HS-27A (cell line): Measurements from ENCODE around the gene GPR156.
"Not testable (repeated sequence)": the region's sequence is repeated elsewhere in the genome, so short reads cannot be mapped to it uniquely, and the experiment has no call there.

Experiments used
- DNase-seq: peaks from one replicate; pipeline ENCODE4 v3.0.0-alpha.2; 2012; ENCODE audit warnings: low read depth, missing footprints

GPR156 gene

DNA sequence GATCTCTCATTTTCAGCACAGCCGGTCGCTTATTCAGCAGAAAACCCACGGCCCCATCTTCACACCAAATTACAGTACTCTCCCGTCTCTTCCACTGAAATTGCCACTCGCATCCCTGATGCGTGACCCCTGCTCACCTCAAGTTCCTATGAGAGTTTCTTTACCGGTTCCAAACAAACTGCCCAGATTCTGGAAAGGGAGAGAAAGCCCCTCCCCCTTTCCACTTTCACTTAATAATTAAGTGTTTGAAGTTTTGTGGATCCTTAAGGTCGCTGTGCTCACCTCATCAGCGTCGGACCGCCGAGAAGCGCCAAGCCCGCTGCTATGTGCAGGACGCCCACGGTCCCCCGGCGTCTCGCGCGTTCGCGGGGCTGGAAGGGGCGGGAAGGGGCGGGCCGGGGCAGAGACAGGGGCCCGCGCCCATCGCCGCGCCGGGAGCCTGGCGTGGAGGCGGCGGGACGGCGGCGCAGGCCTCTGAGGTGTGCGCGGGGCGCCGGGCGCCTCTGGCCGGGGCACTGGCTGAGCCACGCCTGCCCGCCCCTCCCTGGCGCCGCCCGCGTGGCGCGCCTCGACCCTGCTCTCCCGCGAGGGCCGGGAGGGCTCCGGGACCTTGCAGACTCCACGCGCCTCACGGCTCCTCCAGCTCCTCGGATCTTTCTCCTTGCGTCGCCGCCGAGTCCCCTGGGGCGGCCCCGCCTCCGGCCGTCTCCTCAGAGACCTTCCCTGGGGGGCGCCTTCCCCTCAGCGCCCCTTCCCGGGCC is at the start of gene GPR156:
TSS of gene GPR156 (minus strand) at position 476 of the 761 bp plus-strand sequence. CDS start 41,124 bp downstream, outside the sequence.
- DNase-seq, result no peak

DNA sequence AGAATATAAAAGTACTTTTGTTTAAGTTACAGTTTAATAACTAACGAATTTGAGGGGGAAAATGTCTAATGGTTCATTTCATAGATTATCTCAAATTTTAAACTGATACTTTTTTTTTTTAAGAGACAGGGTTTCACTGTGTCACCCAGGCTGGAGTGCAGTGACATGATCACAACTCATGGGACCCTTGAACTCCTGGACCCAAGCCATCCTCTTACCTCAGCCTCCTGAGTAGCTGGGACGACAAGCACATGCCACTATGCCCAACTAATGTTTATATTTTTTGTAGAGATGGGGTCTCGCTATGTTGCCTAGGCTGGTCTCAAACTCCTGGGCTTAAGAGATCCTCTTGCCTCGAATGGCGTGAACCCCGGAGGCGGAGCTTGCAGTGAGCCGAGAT is 47.6 kb upstream of the GPR156 start:
- no peak for DNase-seq

DNA sequence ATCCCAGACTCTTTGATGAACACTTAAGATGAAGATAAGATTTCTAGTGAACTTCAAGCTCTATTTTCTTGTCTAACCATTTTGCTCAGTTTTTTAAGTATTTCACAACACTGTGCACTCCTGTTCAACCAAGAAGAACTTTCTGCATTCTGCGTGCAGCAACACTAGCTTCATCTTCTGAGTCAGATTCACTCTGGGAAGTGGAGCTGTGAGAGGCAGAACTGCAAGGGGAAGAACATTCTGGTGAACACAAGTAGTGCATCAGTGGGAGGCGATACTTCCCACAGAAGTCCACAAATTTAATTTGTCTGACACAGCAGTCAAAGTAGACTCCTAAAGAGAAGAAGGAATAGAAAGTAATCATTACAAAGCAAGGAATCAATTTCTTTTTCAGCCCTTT is 46.1 kb upstream of the GPR156 start:
- DNase-seq, result no peak

DNA sequence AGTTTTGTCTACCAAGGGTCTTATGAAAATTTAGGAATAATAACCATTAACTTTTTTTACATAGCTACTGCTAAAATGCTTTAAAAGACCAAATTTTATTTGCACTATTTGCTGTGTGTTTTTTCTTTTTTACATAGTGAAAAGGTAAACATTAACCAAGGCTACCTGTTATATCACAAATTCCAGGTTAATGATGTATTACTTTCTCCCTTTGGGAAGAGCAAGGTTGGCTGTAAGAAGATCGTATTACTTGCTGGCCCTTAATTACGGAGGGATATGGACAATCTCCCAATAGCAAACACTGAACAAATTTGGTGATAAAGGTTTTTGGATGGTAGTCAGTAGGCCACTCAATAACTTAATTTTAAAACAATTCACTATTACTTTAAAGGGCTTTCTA is 41.8 kb upstream of the GPR156 start:
- no peak for DNase-seq

DNA sequence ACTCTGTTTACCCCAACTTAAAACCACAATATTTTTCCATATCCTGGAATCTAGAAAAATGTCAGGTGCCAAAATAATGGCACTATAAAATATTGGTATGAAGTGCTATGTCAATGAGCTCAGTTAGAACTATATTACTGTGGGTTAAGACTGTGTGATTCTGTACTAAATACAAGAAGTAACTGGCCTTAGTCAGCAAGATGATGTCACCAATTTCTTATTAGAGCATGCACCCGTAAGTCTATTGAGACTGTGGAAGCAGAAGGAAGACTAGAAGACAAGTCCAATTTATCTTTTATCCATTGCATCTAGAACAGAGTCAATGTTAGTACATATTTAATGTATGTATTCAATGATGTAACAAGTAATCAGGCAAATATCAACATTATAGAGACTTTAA is 39.2 kb upstream of the GPR156 start:
- DNase-seq, result no peak

DNA sequence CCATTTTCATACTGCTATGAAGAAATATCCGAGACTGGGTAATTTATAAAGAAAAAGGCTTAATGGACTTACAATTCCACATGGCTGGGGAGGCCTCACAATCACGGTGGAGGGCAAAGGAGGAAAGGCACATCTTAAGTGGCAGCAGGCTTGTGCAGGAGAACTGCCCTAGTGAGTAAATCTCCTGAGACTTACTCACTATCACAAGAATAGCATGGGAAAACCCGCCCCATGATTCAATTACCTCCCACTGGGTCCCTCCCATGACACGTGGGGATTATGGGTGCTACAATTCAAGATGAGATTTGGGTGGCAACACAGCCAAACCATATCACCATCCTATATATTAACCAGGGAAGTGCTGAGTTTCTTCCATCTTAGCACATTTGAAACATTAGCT is 38.7 kb upstream of the GPR156 start:
- DNase-seq, result not testable (repeated sequence)

DNA sequence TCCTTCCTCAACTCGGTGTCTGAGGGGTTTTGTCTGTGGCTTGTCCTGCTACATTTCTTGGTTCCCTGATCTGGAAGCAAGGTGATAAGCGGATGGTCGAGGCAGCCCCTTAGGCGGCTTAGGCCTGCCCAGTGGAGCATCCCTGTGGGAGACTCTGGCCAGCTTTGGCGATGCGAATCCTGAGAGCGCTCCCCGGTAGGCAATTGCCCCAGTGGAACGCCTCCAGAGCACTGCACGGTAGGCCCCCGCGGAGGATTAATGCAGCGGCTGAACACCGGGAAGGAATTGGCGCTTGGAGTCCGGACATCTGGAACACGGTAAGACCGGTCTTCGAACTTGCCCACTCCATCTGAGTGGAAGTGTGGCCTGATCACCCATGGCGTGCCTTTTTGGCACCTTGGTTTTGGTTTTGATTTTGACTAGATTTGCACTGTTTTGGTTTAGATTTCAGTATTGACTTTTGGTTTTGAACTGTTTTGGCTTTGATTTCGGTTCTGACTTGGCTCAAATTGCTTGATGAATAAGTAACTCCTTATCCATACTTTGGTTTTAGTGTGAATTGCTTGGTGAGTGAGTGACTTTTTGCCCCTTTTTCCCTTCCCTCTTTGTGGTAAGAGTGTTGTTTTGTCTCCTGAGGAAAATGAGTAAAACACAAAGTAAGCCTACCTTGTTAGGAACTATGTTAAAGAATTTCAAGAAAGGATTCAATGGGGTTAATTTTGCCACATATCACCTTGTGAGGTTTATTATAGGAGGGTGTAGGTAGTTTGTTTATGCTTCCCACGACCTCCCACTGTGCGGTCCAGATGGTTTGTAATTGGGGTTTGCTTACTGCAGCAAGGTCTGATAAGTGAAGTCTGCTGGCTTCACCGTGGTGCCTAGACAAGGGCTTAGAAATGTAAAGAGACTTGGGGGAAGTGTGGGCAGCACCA is 27.1 kb upstream of the GPR156 start:
- DNase-seq, result no peak

DNA sequence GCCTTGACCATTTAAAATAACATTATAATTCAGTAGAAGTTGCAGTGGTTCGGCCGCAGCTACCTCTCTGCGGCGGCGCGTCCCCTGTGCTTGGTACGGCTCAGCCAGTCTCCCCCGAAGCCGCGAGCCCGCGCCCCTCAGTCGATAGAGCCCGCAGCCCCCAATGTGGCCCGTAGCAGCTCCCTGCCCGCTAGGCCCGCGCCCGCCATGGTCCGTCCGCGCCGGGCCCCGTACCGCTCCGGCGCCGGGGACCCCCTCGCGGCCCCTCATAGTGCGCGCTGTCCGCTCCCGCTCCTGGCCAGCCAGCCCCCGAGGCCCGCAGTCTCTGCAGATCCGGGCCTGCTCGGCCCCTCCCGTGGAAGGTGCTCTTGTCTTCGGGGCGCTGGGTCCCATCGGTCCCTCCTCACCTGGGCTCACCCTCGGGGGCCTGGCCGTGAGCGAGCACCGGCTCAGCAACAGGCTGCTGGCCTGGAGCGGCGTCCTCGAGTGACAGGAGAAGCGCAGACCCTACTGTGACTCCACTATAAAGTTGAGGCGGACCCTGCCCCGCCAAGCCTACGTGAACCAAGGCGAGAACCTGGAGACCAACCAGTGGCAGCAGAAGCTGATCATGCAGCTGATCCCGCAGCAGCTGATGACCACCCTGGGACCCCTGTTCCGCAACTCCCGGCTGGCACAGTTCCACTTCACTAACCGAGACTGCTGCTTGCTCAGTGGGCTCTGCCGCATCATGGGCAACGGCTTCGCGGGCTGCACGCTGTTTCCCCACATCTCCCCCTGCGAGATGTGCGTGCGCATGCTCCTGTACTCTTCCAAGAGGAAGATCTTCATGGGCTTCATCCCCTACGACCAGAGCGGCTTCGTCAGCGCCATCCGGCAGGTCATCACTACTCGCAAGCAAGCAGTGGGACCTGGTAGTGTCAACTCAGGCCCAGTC is 21.8 kb upstream of the GPR156 start:
- DNase-seq, result no peak

DNA sequence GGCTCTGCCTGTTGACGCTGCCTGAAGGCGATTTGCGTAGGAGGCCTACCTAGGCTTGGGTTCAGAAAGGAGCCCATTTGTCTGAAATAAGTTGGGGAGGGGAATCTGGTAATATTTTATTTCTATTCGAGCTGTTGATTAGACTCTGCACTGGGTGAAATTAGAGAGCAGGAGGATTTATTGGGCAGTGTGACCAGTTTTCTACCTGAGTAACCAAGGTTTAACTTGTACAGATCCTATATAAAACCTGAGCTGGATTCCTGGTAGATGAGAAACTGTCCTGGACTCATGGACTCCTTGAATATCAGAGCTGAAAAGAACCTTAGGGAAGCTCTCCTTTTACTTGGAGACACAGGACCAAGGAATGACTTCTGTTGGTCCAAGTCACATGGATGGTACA is 19.6 kb upstream of the GPR156 start:
- no peak for DNase-seq

DNA sequence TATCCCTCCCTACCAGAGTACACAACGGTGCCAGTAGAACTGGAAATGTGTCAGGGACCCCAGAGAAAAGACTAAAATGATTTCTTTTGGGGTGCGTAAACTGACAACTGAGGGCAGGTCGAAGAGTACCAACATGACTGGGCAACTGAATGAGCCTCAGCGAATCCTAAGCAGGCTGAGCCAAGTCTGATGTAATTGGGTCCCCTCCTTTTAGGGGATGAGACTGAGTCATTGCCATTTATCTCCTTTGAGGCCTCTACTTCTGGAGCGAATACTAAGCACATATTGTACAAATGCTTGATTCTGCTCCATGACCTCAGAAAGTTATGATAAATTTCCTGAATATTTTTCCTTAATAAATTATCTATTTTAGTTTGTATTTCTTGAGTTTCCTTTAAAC is 17.3 kb upstream of the GPR156 start:
- no peak for DNase-seq

DNA sequence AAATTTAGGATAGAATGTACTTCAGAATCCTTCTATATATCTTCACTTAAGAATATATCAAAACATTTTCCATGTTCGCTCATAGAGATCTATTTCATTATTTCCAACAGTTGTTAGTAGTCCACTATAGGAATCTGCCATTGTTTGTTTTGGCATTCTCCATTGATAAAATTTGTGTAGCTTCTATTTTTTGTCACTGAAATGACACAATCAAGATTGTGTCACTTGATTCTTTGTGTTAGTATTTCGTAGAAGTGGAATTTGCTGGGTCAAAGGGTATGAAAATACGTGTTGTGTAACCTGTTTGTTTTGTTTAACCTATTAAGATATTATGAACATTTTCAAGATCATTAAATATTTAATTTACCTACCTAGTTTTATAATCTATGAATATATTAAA is 15.9 kb upstream of the GPR156 start:
- no peak for DNase-seq

DNA sequence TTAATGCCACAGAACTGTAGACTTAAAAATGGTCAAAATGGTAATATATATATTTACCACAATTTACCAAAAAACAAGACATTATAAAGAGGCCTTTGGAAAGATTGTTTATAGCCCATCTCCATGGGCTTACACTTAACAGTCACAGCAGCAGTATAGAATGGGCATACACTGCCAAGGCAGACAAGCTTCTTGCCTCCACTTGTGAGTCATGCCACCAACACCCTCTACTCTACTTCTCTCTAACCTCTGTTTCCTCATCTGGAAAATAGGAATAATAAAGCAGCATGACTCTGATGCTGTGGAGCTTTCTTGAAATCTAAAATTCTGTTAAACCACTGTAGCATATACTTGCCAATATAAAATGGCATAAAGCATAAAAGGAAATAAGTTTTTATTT is 14.4 kb upstream of the GPR156 start:
- no peak for DNase-seq

DNA sequence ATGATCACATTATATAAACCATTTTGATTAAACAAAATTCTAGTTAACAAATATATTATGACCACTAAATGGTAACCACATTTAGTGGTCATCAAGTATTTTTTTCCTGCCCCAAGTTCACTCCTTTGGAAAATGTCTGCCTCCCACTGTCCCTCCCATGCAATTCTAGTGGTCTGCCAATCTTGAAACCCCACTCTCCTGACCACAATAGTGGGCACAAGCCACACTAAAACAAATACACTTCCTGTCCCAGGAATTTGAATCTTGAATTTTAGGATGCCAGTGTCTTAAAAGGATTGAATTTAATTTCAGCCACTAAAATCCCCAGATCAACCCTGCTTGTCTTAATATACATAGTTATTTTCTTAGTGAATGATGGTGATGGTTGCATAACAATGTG is 14.0 kb upstream of the GPR156 start:
- DNase-seq, result no peak

DNA sequence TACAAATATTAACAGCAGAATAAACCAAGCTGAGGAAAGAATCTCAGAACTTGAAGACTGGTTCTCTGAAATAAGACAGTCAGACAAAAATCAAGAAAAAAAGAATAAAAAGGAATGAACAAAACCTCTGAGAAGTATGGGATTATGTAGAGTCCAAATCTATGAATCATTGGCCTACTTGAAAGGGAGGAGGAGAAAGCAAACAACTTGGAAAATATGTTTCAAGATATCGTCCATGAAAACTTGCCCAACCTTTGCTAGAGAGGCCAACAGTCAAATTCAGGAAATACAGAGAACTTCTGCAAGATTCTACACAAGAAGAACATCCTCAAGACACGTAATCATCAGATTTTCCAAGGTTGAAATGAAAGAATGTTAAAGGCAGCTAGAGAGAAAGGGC is 6.5 kb upstream of the GPR156 start:
- DNase-seq, result not testable (repeated sequence)

DNA sequence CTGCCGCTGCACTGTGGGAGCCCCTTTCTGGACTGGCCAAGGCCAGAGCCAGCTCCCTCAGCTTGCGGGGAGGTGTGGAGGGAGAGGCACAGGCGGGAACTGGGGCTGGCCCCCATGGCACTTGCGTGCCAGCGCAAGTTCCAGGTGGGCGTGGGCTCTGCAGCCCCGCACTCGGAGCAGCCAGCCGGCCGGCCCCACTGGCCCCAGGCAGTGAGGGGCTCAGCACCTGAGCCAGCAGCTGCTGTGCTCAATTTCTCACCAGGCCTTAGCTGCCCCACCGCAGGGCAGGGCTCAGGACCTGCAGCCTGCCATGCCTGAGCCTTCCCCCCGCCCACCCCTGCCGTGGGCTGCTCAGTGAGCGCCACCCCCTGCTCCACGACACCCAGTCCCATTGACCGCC is 4.6 kb upstream of the GPR156 start:
- DNase-seq, result no peak

DNA sequence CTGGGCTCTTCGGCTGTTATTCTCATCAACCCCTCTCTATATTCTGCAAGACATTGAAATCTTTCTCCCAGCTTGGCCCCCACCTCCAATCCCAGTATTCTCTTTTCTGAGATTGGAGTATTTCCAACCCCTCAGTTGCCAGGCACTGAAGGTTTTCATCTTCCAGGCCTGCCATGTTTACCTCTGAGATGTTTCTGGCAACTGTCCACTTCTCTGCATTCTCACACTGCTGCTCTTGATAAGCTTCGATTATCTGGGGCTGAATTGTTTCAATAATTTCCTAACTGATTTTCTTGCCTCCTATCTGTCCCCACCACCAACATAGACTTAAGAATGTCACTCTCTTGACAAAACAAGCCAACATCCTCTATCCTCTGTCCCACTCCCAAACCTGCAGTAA is 1.4 kb upstream of the GPR156 start:
- no peak for DNase-seq

DNA sequence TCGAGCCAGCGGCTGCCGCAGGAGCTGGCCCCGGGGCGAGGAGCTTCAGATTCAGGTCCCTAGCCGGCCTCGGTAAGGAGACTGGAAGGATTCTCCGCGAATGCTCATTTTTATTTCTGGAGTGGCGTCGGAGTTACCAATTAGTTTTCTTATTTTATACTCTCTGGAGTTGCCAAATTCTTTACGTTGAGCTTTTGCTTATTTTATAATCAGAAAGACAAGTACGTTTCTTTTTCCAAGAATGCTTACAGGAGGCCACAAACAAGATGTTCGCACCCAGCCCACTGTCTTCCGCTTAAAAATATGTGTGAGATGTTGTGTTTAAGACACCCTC is 453 bp upstream of the GPR156 start:
- DNase-seq, result no peak

DNA sequence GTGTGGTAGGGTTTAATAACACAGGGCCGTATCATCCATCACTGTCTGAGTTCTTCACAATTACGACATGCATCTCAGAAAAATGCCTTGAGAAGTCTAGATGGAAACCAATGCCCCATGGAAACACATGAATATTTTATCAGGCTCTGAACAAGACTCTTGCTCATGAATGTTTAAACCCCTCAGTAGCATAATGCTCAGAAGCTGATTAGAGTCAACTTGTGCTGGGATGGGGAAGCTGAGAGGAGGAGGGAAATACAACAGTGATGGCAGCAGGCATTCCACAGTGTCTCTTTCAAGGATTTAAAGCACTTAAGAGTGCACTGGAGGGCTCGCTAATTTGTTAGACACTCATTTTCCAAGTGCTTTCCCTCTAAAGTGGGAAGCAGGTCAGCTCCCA is 3.8 kb downstream of the GPR156 start:
- DNase-seq, result no peak

DNA sequence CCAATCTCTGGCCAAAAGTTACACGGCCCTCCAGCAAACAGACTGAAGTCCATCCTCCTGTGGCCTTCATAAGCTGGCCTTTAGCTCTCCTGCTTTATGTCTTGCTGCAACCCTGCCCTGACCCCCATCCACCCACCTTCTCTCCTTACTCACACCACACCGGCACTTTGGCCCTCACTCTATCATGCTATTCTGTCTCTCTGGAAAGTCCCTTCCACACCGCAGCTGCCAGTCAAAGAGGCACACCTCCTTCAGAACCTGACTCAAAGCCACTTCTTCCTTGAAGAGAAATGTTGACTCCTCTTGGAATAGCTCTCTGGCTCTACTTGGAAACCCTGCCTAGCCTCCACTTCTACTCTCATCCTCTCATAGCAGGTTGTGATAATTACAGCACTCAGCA is 4.5 kb downstream of the GPR156 start:
- DNase-seq, result no peak

DNA sequence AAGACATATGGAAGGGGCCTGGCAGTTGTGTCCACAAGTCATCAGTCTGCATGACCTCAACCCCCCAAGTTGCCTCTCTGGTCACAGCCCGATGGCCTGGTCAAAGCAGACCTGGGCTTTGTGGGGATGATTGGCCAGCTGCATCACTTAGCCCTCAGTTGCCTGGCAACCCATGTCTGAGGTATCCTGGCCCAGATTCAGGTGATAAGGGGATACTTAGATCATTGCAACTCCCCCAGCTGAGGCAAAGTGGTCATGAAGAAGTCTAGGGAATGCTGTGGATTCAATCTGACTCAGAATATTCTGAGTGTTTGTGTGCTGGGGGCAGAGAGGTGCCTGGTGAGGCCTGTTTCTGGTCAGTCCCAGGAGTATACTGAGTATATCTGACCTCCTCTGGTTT is 5.0 kb downstream of the GPR156 start:
- no peak for DNase-seq

DNA sequence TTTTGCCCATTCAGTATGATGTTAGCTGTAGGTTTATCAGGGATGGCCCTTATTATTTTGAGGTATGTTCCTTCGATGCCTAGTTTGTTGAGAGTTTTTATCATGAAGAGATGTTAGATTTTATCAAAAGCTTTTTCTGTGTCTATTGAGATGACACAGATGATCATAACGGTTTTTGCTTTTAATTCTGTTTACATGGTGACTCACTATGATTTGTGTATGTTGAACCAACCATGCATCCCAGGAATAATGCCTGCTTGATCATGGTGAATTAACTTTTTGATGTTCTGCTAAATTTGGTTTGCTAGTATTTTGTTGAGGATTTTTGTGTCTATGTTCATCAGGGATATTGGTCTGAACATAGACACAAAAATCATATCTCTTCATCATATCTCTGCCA is 8.3 kb downstream of the GPR156 start:
- no peak for DNase-seq

DNA sequence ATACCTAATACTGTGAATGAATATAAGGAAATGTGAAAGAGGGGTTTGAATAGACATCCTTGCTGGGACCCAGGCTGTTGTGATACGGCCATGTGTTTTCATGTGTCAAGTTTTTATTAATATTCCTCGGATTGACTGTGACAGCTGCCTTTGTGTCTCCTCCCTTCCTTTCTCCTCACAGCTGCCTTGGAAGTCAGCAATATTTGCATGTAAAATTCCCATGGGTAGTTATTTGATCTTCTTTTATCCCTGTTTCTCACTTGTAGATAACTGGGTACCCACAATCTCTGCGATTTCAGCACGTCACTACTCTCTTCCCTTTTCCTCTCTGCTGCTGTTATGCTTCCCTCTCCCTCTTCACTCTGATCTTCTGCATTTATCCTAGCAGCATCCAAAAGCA is 9.4 kb downstream of the GPR156 start:
- DNase-seq, result no peak
